ENCODE results near the gene GADD45G. TPM values are rescaled to one million over a fixed set of nuclear protein-coding genes. Genes with fewer than 3 reads are reported as not detected.
A peak's percentile ranks its signal among the peaks of the same experiment; 100 is the strongest.

GADD45G gene
- total RNA-seq, 2 donors from 2014 or later, result 30.3 to 54.2 TPM

DNA sequence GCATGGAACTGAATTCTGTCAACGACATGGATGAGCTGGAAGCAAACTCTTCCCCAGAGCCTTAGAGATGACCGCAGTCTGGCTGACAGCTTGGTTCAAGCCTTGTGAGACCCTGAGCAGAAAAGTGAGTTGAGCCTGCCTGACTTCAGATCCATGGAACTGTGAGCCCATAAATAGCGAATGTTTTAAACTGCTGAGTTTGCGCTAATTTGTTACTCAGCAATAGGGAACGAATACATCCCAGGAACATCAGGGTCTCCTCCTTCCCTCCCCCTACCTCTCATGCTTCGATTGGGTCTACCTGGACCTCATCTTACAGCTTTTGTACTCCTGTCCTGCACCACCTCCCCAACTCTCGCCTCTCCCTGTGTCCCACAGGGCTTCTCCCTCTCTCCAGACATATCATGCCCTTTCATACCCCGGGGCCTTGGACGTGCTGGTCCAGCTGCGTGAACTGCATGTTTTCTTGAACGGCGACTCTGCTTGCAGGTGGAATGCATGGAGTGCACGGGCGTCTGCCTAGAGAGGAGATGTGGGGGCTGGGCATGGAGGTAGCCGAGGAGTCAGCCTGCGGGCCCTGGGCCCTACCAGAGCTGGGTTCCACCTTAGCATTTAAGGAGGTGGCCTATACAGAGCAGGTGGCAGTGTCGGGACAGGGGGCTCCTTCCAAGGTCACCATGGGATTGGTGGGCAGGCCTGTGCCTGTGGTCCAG is 7.9 kb downstream of the GADD45G start:
- intact Hi-C loops (cut with DNase I), result no loop called here
- Histone ChIP-seq H3K27me3 (no peaks in the 10 kb centered on the region), H3K27ac (no peak overlapping the region), H3K4me1 (peaks cover 9% of the 10 kb centered on the region), H3K36me3 (replicated peaks in 1 of 2; ENCODE audit: insufficient read depth in 1 of 2, low read depth in 2 of 2) (no peaks in the 10 kb centered on the region), H3K4me3 (no peak overlapping the region), H3K9me3 (no peaks in the 10 kb centered on the region)
- WGBS, 2 donors, result 95 to 96% methylated on average over 17 of the region's 17 CpGs
- TF ChIP-seq, protein P1, sequence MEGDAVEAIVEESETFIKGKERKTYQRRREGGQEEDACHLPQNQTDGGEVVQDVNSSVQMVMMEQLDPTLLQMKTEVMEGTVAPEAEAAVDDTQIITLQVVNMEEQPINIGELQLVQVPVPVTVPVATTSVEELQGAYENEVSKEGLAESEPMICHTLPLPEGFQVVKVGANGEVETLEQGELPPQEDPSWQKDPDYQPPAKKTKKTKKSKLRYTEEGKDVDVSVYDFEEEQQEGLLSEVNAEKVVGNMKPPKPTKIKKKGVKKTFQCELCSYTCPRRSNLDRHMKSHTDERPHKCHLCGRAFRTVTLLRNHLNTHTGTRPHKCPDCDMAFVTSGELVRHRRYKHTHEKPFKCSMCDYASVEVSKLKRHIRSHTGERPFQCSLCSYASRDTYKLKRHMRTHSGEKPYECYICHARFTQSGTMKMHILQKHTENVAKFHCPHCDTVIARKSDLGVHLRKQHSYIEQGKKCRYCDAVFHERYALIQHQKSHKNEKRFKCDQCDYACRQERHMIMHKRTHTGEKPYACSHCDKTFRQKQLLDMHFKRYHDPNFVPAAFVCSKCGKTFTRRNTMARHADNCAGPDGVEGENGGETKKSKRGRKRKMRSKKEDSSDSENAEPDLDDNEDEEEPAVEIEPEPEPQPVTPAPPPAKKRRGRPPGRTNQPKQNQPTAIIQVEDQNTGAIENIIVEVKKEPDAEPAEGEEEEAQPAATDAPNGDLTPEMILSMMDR (IDR thresholded peaks at IDR 0.05), result no peak
- TF ChIP-seq POLR2A (IDR thresholded peaks at IDR 0.05), result no peak
- no peak for DNase-seq
- no peak for ATAC-seq

DNA sequence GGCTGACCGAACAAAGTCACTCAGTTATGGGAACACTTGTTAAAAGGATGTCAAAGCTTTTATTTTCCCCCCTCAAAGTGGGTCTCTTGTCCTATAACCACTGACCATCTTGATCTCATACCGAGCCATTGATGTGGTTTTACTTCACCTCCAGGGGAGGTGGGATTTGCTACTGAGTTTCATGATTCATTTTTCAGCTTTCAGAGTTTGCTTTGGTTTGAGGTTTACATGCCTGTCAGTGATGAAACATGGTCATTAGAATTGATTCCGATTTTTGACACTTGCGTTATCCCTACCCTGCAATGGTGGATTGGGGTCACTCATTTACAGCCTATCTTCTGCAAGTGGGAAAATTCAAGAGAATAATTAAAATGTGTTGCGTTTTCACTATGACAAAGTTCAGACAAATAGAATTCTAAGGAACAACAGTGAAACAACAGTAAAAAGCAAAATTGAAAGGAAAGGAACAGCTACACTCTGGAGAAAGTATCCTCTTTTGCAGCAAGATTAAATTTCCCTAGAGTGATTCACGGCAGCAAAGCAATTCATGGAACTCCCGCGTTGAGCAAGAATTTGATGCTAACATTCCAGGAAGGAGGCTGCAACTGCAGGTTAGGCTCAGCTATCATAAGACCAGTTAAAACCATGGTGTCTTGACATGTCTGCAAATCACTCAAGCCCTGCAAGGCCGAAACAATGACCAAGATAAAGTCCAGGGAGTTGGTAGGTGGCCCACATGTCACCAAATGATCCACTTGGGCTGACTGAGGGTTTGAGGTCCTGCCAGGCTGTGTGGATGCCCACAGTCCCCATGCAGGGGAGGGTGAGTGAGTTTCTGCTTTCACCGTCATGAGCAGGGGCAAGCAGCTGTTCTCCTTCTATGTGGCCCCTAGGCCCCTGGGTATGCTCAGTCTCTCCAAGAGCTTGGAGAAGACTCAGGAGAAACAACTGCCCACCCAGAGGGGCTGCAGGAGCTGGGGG is 9.4 kb downstream of the GADD45G start:
- DNase-seq, result no peak
- no peak for TF ChIP-seq POLR2A (IDR thresholded peaks at IDR 0.05)
- TF ChIP-seq, protein P1 (IDR thresholded peaks at IDR 0.05), result no peak
- ATAC-seq, result no peak
- no peaks in the 10 kb centered on the region for H3K36me3 ChIP-seq (replicated peaks in 1 of 2; ENCODE audit: insufficient read depth in 1 of 2, low read depth in 2 of 2)
- H3K27me3 ChIP-seq, result no peaks in the 10 kb centered on the region
- H3K27ac ChIP-seq, result no peak overlapping the region
- H3K4me1 ChIP-seq, result peaks cover 22% of the 10 kb centered on the region
- no peaks in the 10 kb centered on the region for H3K9me3 ChIP-seq
- H3K4me3 ChIP-seq, result no peak overlapping the region
- intact Hi-C loops (cut with DNase I), result no loop called here
- WGBS, 2 donors, result 85 to 89% methylated on average over 10 of the region's 10 CpGs

DNA sequence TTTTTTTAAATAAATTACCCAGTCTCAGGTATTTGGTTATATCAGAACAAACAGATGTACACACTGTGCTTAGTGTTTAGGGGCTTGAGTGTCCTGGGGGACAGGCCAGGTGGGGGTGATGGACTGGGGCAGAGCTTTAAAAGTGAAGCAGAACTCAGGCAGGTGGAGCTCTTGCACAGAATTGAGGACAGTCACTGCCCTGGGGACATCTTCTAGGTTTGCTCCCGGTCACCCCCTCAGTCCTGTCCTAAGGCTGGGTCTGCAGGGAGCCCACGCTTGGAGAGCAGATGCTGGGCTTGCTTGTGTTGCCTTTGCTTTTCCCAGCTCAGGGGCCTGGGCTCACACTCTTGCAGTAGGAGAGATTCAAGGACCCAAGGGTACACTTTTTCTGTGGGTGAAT is 10.8 kb downstream of the GADD45G start:
- H3K27ac ChIP-seq, result no peak overlapping the region
- peaks cover 30% of the 10 kb centered on the region for H3K4me1 ChIP-seq
- no peaks in the 10 kb centered on the region for H3K27me3 ChIP-seq
- DNase-seq (no peak), ATAC-seq (no peak)
- intact Hi-C loops (cut with DNase I), result no loop called here
- no peaks in the 10 kb centered on the region for H3K36me3 ChIP-seq (replicated peaks in 1 of 2; ENCODE audit: insufficient read depth in 1 of 2, low read depth in 2 of 2)
- H3K4me3 ChIP-seq, result no peak overlapping the region
- WGBS, 2 donors, result 95 to 96% methylated on average over 2 of the region's 2 CpGs
- H3K9me3 ChIP-seq, result no peaks in the 10 kb centered on the region
- TF ChIP-seq POLR2A (IDR thresholded peaks at IDR 0.05), result no peak
- TF ChIP-seq, protein P1 (IDR thresholded peaks at IDR 0.05), result no peak

DNA sequence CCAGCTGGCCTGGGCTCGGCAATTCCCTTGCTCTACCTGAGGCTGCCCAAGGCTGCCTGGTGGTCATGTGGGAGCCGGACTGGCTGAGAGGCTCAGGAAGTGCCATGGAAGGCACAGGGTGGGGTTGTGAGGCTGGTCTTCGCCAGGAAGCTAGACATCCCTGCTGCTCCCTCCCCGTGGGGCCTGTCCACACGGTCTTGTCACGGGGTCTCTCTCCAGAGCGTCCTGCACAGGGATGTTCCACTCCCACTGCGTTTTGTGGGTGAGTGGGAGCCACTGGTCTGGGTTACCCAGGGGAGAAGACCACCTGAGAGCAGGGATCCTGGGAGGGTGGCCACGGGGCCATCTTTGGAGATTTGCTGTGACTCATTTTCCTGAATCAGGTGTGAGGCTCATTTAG is 11.6 kb downstream of the GADD45G start:
- no peak for TF ChIP-seq POLR2A (IDR thresholded peaks at IDR 0.05)
- TF ChIP-seq, protein P1 (IDR thresholded peaks at IDR 0.05), result no peak
- H3K4me1 ChIP-seq, result peaks cover 33% of the 10 kb centered on the region
- H3K27ac ChIP-seq, result no peak overlapping the region
- WGBS, 2 donors, result 94 to 100% methylated on average over 2 to 6 of the region's 9 CpGs
- no peaks in the 10 kb centered on the region for H3K9me3 ChIP-seq
- no peaks in the 10 kb centered on the region for H3K27me3 ChIP-seq
- ATAC-seq (no peak), DNase-seq (peak in 1 of 4 donors; percentile 32)
- intact Hi-C loops (cut with DNase I), result no loop called here
- no peak overlapping the region for H3K4me3 ChIP-seq
- H3K36me3 ChIP-seq (replicated peaks in 1 of 2; ENCODE audit: insufficient read depth in 1 of 2, low read depth in 2 of 2), result no peaks in the 10 kb centered on the region

Measured in body of pancreas (tissue), 4 donors.